Body of pancreas (tissue), 4 donors: ENCODE measurements around the gene CCDC83.

ENCODE experiments used
- CTCF ChIP-seq, 7 experiments: fragments of 450-650 bp in 4 of 7; fragments of 200-600 bp in 3 of 7; sonication (generic) in 3 of 7; IDR thresholded peaks; one replicate each; pipeline ENCODE4 v1.5.1; 2016 to 2019; ENCODE audit warnings: antibody characterized with exemption in 7 of 7
- POLR2A ChIP-seq, 3 donors: fragments of 450-650 bp; IDR thresholded peaks; one replicate each; pipeline ENCODE4 v1.6.1; 2016; ENCODE audit warnings: antibody characterized with exemption in 3 of 3, mild to moderate bottlenecking in 2 of 3

- no peak for TF ChIP-seq CTCF (IDR thresholded peaks at IDR 0.05)
- no peak for TF ChIP-seq POLR2A (IDR thresholded peaks at IDR 0.05)
Observed at GRCh38 chr11:85945296-85945695, 90.1 kb downstream of the CCDC83 start.
